H1 (cell line): Measurements from ENCODE around the gene ADCY5. TPM values are rescaled to one million over a fixed set of nuclear protein-coding genes. Genes with fewer than 3 reads are reported as not detected.

Experiments
- EP300 ChIP-seq, 2 experiments: IDR thresholded peaks; 1 replicate in 1 of 2; 2 replicates in 1 of 2; pipeline ENCODE4 v1.6.1; 2011 to 2012; ENCODE audit warnings: low read depth in 2 of 2, low read length in 2 of 2, mild to moderate bottlenecking in 2 of 2, borderline replicate concordance in 1 of 2, inconsistent platforms in 1 of 2, moderate library complexity in 1 of 2
- NRF1 ChIP-seq: IDR thresholded peaks from 2 replicates; pipeline ENCODE4 v1.6.1; 2011; ENCODE audit warnings: mild to moderate bottlenecking, low read depth, low read length, improper control_type of control experiment
- RAD21 ChIP-seq, 2 experiments: IDR thresholded peaks in 1 of 2; conservative IDR thresholded peaks in 1 of 2; 2 replicates each; pipeline ENCODE4 v1.6.1; 2011; ENCODE audit warnings: low read depth in 2 of 2, low read length in 2 of 2, improper control_type of control experiment in 1 of 2, inconsistent platforms in 1 of 2, mild to moderate bottlenecking in 1 of 2, moderate library complexity in 1 of 2
- polyA plus RNA-seq, 7 experiments: library from polyadenylated mRNA; depleted of rRNA in 3 of 7; stranded (reverse) in 5 of 7; unstranded in 2 of 7; fragments of >200 nt in 5 of 7; fragments of 200-250 nt in 2 of 7; gene quantifications; 1 replicate in 5 of 7; 2 replicates in 1 of 7; 4 replicates in 1 of 7; pipeline versions ENCODE4 v1.2.1 to v1.2.3, GENCODE V29; 2011 to 2013; ENCODE audit warnings: missing spikeins in 2 of 7, mixed read lengths in 2 of 7
- total RNA-seq: library from RNA; stranded (reverse); fragmentation: NEBNext Ultra II Directional; extraction: Animal tissue kit (Norgen Biotek cat#: 25700); gene quantifications from 2 replicates; pipeline ENCODE4 v1.2.1, GENCODE V29; 2021

ADCY5 gene
- total and polyA plus RNA-seq, 2 of the 8 experiments (the other 6 are each of a cell fraction or from before 2014, with no cell fraction given), result 18.9 to 40.8 TPM

DNA sequence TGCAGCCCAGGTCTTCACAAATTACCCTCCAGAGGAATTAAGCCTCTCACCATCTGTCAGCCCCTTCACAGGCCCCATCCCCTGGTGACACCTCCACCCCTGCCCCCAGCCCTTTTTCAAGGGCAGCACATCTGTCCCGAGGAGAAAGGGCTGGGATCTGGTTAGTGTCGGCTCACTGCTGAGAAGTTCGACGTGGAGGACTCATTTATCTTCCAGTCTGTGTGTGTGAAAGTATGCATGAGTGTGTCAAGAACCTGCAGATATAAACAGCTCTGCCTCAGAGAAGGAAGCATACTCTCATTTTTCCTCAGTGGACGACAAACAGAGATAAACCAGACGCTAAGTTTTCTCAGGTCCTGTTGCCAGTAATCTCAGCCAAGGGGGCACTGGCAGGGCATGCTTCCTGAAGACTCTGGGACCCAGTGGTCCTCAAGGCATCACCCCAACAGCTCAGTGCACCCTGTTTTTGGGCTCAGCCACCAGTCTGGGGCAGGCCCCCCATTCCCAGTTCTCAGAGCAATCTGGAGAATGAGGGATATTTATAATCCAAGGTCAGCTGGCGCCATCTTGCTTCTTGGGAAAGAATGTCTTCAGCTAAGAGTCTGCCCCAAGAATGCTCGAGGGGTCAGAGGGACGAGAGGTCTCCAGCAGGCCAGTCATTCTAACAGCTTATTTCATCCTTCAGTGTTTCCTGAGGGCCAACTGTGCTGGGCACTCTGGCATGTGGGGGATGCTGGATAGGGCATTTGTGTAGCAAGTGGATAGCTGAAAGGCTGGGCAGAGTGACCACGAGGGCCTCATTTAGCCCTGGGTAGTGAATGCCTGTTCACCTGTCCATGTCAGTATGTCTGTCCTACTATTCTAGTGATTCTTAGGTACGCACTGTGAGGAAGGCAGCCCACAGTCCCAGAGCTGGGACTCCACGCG, 73.6 kb downstream of the ADCY5 start (continued):
- TF ChIP-seq RAD21 (IDR thresholded peaks at IDR 0.05 in 1 of 2, conservative IDR thresholded peaks at IDR 0.05 in 1 of 2; ENCODE audit: low read depth in 2 of 2, low read length in 2 of 2) (peak; percentile 77 to 84), NRF1 (no peak), EP300 (IDR thresholded peaks at IDR 0.05; ENCODE audit: borderline replicate concordance in 1 of 2, low read depth in 2 of 2, low read length in 2 of 2) (no peak)
